OCI-LY7 (cell line): ENCODE results near the gene RTKN. TPM values are rescaled to one million over a fixed set of nuclear protein-coding genes. Genes with fewer than 3 reads are reported as not detected.

ENCODE experiments used
- BruUV-seq: library from RNA; stranded (reverse); fragments of 400-500 nt; replicated peaks from 2 replicates; lab custom pipeline; 2021; lab: Mats Ljungman, UMichigan
- CTCF ChIA-PET: fragments of 300-600 bp; sonication (Branson Sonifier 250); formaldehyde crosslinking; loops from one replicate; lab custom pipeline; 2022; ENCODE audit warnings: antibody characterized with exemption; ENCODE audit not compliant: unreplicated experiment; lab: Charles Lee
- POLR2A ChIA-PET: fragments of 300-600 bp; sonication (Branson Sonifier 250); formaldehyde crosslinking; loops from one replicate; lab custom pipeline; 2022; ENCODE audit warnings: antibody characterized with exemption; lab: Charles Lee
- DNase-seq: peaks from one replicate; pipeline ENCODE4 v3.0.0-alpha.2; 2015; ENCODE audit warnings: low spot score
- H2AFZ ChIP-seq: fragments of 200-600 bp; sonication (generic), shearing (Covaris generic); 2 replicates; pipeline ENCODE4 v1.6.1; 2014; ENCODE audit warnings: mild to moderate bottlenecking, antibody characterized with exemption, low read length, moderate library complexity
- H3K27ac ChIP-seq: fragments of 200-600 bp; sonication (generic); 2 replicates; pipeline ENCODE4 v1.5.1; 2014; ENCODE audit warnings: mixed run types, low read depth, mild to moderate bottlenecking, moderate library complexity, low read length, inconsistent platforms; ENCODE audit not compliant: poor library complexity, severe bottlenecking
- H3K36me3 ChIP-seq: fragments of 200-600 bp; sonication (generic); 2 replicates; pipeline ENCODE4 v1.6.1; 2014; ENCODE audit warnings: mild to moderate bottlenecking, antibody characterized with exemption, low read length, moderate library complexity, mixed read lengths; ENCODE audit not compliant: insufficient read depth
- H3K4me1 ChIP-seq: fragments of 200-600 bp; sonication (generic); 2 replicates; pipeline ENCODE4 v1.5.1; 2014; ENCODE audit warnings: mild to moderate bottlenecking, low read length; ENCODE audit not compliant: insufficient read depth, poor library complexity, severe bottlenecking
- H3K4me2 ChIP-seq: fragments of 200-600 bp; sonication (generic); 2 replicates; pipeline ENCODE4 v1.6.1; 2014; ENCODE audit warnings: mild to moderate bottlenecking, low read length
- H3K4me3 ChIP-seq: fragments of 200-600 bp; sonication (generic); 2 replicates; pipeline ENCODE4 v1.5.1; 2014; ENCODE audit warnings: mild to moderate bottlenecking, low read depth, low read length; ENCODE audit not compliant: poor library complexity, severe bottlenecking
- H3K79me2 ChIP-seq: fragments of 200-600 bp; sonication (generic); 2 replicates; pipeline ENCODE4 v1.6.1; 2016; ENCODE audit warnings: low read depth, mild to moderate bottlenecking, low read length, moderate library complexity, mixed read lengths; ENCODE audit not compliant: insufficient read depth
- H3K9me2 ChIP-seq: fragments of 200-600 bp; sonication (generic); 2 replicates; pipeline ENCODE4 v1.6.1; 2016; ENCODE audit warnings: mild to moderate bottlenecking, low read length, mixed read lengths; ENCODE audit not compliant: insufficient read depth
- H3K9me3 ChIP-seq: fragments of 200-600 bp; sonication (generic); 2 replicates; pipeline ENCODE4 v1.6.1; 2014; ENCODE audit warnings: mild to moderate bottlenecking, mixed run types, low read length, mixed read lengths
- H4K20me1 ChIP-seq: fragments of 200-600 bp; sonication (generic); 2 replicates; pipeline ENCODE4 v1.6.1; 2014; ENCODE audit warnings: mild to moderate bottlenecking, antibody characterized with exemption, low read length, moderate library complexity, mixed read lengths; ENCODE audit not compliant: insufficient read depth
- EZH2phosphoT487 ChIP-seq: fragments of 200-600 bp; sonication (generic); IDR thresholded peaks from 2 replicates; pipeline ENCODE4 v1.6.1; 2018; ENCODE audit warnings: low read depth, borderline replicate concordance, mild to moderate bottlenecking, mixed run types, antibody characterized with exemption, low read length, moderate library complexity, mixed read lengths
- intact Hi-C: fragments of 100-400 bp; cut with micrococcal nuclease; formaldehyde crosslinking; loops from one replicate; pipeline ENCODE4 v1.10.0; 2022; ENCODE audit not compliant: unreplicated experiment
- total RNA-seq, 2 experiments: library from RNA; depleted of rRNA in 1 of 2; stranded (reverse); fragments of >200 nt in 1 of 2; shearing (Covaris generic) in 1 of 2; gene quantifications; 2 replicates each; pipeline ENCODE4 v1.2.3, GENCODE V29; 2014 to 2022
- TF ChIP-seq, protein P1 (sequence below): fragments of 200-600 bp; sonication (generic); conservative IDR thresholded peaks from 2 replicates; pipeline ENCODE4 v1.5.1; 2014; ENCODE audit warnings: mild to moderate bottlenecking, antibody characterized with exemption, low read length, moderate library complexity, mixed read lengths

The RTKN gene
- total RNA-seq, 2 experiments from 2014 or later = 2.3 to 7.7 TPM

DNA sequence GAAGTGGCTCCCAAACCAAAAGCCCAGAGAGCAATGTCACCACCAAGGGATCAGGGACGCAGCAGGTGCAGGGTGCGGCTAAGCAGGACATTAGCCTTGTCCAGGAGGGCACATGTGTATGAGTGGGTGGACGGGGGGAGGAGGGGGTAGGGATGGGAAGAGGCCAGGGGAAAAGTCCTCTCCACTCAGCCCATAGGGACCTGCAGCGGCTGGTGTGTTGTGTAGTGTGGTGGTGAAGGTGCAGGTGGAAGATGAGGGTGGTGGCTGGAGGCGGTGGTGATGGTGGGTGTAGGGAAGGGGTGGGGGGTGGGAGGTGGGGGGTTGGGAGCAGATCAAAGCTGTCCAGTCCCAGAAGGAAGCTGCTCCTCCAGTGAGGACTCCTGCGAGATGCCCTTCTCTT, 24.0 kb downstream of the RTKN start:
- H2AFZ ChIP-seq = no peak overlapping the region
- CTCF ChIA-PET = no interaction called here
- no peak overlapping the region for H3K4me2 ChIP-seq
- peaks cover 4% of the 10 kb centered on the region; the same call in 1 of the 2 replicates for H3K79me2 ChIP-seq
- H3K27ac ChIP-seq = no peak overlapping the region
- TF ChIP-seq, protein P1, sequence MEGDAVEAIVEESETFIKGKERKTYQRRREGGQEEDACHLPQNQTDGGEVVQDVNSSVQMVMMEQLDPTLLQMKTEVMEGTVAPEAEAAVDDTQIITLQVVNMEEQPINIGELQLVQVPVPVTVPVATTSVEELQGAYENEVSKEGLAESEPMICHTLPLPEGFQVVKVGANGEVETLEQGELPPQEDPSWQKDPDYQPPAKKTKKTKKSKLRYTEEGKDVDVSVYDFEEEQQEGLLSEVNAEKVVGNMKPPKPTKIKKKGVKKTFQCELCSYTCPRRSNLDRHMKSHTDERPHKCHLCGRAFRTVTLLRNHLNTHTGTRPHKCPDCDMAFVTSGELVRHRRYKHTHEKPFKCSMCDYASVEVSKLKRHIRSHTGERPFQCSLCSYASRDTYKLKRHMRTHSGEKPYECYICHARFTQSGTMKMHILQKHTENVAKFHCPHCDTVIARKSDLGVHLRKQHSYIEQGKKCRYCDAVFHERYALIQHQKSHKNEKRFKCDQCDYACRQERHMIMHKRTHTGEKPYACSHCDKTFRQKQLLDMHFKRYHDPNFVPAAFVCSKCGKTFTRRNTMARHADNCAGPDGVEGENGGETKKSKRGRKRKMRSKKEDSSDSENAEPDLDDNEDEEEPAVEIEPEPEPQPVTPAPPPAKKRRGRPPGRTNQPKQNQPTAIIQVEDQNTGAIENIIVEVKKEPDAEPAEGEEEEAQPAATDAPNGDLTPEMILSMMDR = no peak
- no peak for TF ChIP-seq EZH2phosphoT487
- peaks cover 50% of the 10 kb centered on the region for H3K4me1 ChIP-seq
- no peaks in the 10 kb centered on the region for H4K20me1 ChIP-seq
- no peak overlapping the region for H3K4me3 ChIP-seq
- no peaks in the 10 kb centered on the region for H3K9me2 ChIP-seq
- intact Hi-C loops = no loop called here
- H3K36me3 ChIP-seq = no peaks in the 10 kb centered on the region
- no TSS peak for BruUV-seq
- DNase-seq = no peak
- POLR2A ChIA-PET = no interaction called here
- no peaks in the 10 kb centered on the region for H3K9me3 ChIP-seq

DNA sequence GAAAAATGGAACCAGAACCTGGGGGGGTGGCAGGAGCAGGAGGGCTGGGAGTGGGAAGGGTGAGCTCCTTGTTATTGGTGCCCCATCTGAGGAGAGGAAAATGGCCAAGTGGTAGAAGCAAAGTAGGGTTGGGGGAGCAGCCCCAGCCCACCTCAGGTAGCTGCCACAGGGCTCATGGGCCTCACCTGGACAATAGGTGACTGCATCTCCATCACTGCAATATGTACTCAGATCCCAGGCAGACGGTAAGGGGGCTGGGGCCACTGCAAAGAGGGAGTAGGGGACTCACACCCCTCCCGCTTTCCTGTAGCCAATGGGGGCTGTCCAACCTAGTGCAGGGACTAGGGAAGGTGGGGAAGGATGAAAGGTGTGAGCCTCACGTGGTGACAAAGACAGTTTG, 24.5 kb downstream of the RTKN start:
- DNase-seq = no peak

GRCh38 chr2:74416778-74417177, 25.0 kb downstream of the RTKN start:
- CTCF ChIA-PET = no interaction called here
- Histone ChIP-seq H3K4me2 (peak overlapping the region; percentile 20; the same call in 1 of the 2 replicates), H3K27ac (no peak overlapping the region), H3K79me2 (peaks cover 4% of the 10 kb centered on the region; the same call in 1 of the 2 replicates), H3K4me3 (no peak overlapping the region), H3K9me3 (no peaks in the 10 kb centered on the region), H3K36me3 (no peaks in the 10 kb centered on the region), H2AFZ (no peak overlapping the region), H3K9me2 (no peaks in the 10 kb centered on the region), H4K20me1 (no peaks in the 10 kb centered on the region), H3K4me1 (peaks cover 50% of the 10 kb centered on the region)
- POLR2A ChIA-PET = interaction anchor here (1.2 kb wide), 1 partner anchor 40 kb away, joined by 3 read pairs; no protein-coding TSS in a partner anchor
- intact Hi-C loops = no loop called here
- TF ChIP-seq, protein P1 = peak; percentile 64
- TF ChIP-seq EZH2phosphoT487 = no peak
- no TSS peak for BruUV-seq
- DNase-seq = no peak

More for the DNA sequence above, 24.5 kb downstream of the RTKN start:
- no peak overlapping the region for H3K27ac ChIP-seq
- peaks cover 50% of the 10 kb centered on the region for H3K4me1 ChIP-seq
- no peak overlapping the region for H3K4me3 ChIP-seq
- no peak overlapping the region for H2AFZ ChIP-seq
- no peaks in the 10 kb centered on the region for H3K9me3 ChIP-seq
- H4K20me1 ChIP-seq = no peaks in the 10 kb centered on the region
- no peaks in the 10 kb centered on the region for H3K9me2 ChIP-seq
- no peaks in the 10 kb centered on the region for H3K36me3 ChIP-seq
- BruUV-seq = no TSS peak
- CTCF ChIA-PET = no interaction called here
- intact Hi-C loops = no loop called here
- peaks cover 4% of the 10 kb centered on the region; the same call in 1 of the 2 replicates for H3K79me2 ChIP-seq
- no peak for TF ChIP-seq EZH2phosphoT487
- TF ChIP-seq, protein P1 = no peak
- H3K4me2 ChIP-seq = no peak overlapping the region
- POLR2A ChIA-PET = interaction anchor here (1.2 kb wide), 1 partner anchor 40 kb away, joined by 3 read pairs; no protein-coding TSS in a partner anchor
